GM23338 (cell line): ENCODE data around the gene SMIM44. TPM values are rescaled to one million over a fixed set of nuclear protein-coding genes. Genes with fewer than 3 reads are reported as not detected.

Experiments used
- ATAC-seq: fragments of 200-7000 bp; cut with Tn5 transposase; 3 replicates; pipeline ENCODE4 v1.9.1; 2020
- DNase-seq: peaks from one replicate; pipeline ENCODE4 v3.0.0-alpha.2; 2015; ENCODE audit warnings: low spot score
- H2AFZ ChIP-seq: fragments of 200-600 bp; sonication (generic); 2 replicates; pipeline ENCODE4 v1.8.0; 2016; ENCODE audit warnings: antibody characterized with exemption, mild to moderate bottlenecking, moderate library complexity
- H3F3A ChIP-seq: fragments of 200-600 bp; sonication (generic); replicated peaks from 2 replicates; pipeline ENCODE4 v1.8.0; 2017; ENCODE audit warnings: antibody characterized with exemption, mixed run types, low read depth
- H3K27ac ChIP-seq: fragments of 200-600 bp; sonication (generic); 2 replicates; pipeline ENCODE4 v1.6.1; 2016; ENCODE audit warnings: low read depth
- H3K27me3 ChIP-seq: fragments of 200-600 bp; sonication (generic); 2 replicates; pipeline ENCODE4 v1.8.0; 2016; ENCODE audit warnings: mild to moderate bottlenecking, mixed run types, moderate library complexity; ENCODE audit not compliant: insufficient read depth
- H3K36me3 ChIP-seq: fragments of 200-600 bp; sonication (generic); 2 replicates; pipeline ENCODE4 v1.8.0; 2016; ENCODE audit warnings: mild to moderate bottlenecking; ENCODE audit not compliant: insufficient read depth
- H3K4me1 ChIP-seq: fragments of 200-600 bp; sonication (generic); 2 replicates; pipeline ENCODE4 v1.8.0; 2016; ENCODE audit warnings: mild to moderate bottlenecking, moderate library complexity; ENCODE audit not compliant: insufficient read depth
- H3K4me2 ChIP-seq: fragments of 200-600 bp; sonication (generic); 2 replicates; pipeline ENCODE4 v1.7.1; 2017; ENCODE audit warnings: mixed run types
- H3K4me3 ChIP-seq: fragments of 200-600 bp; sonication (generic); 2 replicates; pipeline ENCODE4 v1.6.1; 2016; ENCODE audit warnings: mixed run types
- H3K79me2 ChIP-seq: fragments of 200-600 bp; sonication (generic); replicated peaks from 2 replicates; pipeline ENCODE4 v1.8.0; 2017; ENCODE audit warnings: mild to moderate bottlenecking; ENCODE audit not compliant: insufficient read depth
- H3K9me2 ChIP-seq: fragments of 200-600 bp; sonication (generic); 2 replicates; pipeline ENCODE4 v1.8.0; 2017; ENCODE audit not compliant: insufficient read depth
- H4K20me1 ChIP-seq: fragments of 200-600 bp; sonication (generic); replicated peaks from 2 replicates; pipeline ENCODE4 v1.8.0; 2017; ENCODE audit warnings: mild to moderate bottlenecking; ENCODE audit not compliant: insufficient read depth
- H3K27ac Mint-ChIP-seq: 2 replicates; pipeline ENCODE4 v1.8.0; 2020; ENCODE audit warnings: inconsistent platforms, mild to moderate bottlenecking, moderate library complexity, mixed read lengths
- H3K27me3 Mint-ChIP-seq: 3 replicates; pipeline ENCODE4 v1.8.0; 2022; ENCODE audit warnings: low read depth, mild to moderate bottlenecking, moderate library complexity, mixed read lengths, inconsistent platforms; ENCODE audit not compliant: insufficient read depth, poor library complexity
- H3K36me3 Mint-ChIP-seq: 3 replicates; pipeline ENCODE4 v1.8.0; 2021; ENCODE audit warnings: low read depth, mild to moderate bottlenecking, inconsistent platforms, moderate library complexity, mixed read lengths
- H3K4me1 Mint-ChIP-seq: 3 replicates; pipeline ENCODE4 v1.8.0; 2020; ENCODE audit warnings: mild to moderate bottlenecking, inconsistent platforms, mixed read lengths
- H3K4me3 Mint-ChIP-seq: 3 replicates; pipeline ENCODE4 v1.8.0; 2021; ENCODE audit warnings: moderate library complexity, mild to moderate bottlenecking, inconsistent platforms, mixed read lengths
- H3K9me3 Mint-ChIP-seq: 3 replicates; pipeline ENCODE4 v1.8.0; 2020; ENCODE audit warnings: moderate library complexity, mild to moderate bottlenecking, inconsistent platforms, mixed read lengths
- CREB1 ChIP-seq: fragments of 250-450 bp; sonication (Bioruptor Pico); IDR thresholded peaks from 2 replicates; pipeline ENCODE4 v1.5.0; 2020; ENCODE audit warnings: low read depth, mild to moderate bottlenecking, moderate library complexity
- EZH2 ChIP-seq: fragments of 200-600 bp; sonication (generic); IDR thresholded peaks from one replicate; pipeline ENCODE4 v1.8.0; 2017; ENCODE audit warnings: antibody characterized with exemption, mild to moderate bottlenecking, low read depth; ENCODE audit not compliant: unreplicated experiment
- EZH2phosphoT487 ChIP-seq: fragments of 200-600 bp; sonication (generic); IDR thresholded peaks from one replicate; pipeline ENCODE4 v1.8.1; 2018; ENCODE audit warnings: antibody characterized with exemption; ENCODE audit not compliant: unreplicated experiment
- POLR2AphosphoS5 ChIP-seq: IDR thresholded peaks from 2 replicates; pipeline ENCODE4 v1.6.1; 2016; ENCODE audit warnings: antibody characterized with exemption, low read depth
- STAT1 ChIP-seq: IDR thresholded peaks from one replicate; pipeline ENCODE4 v1.6.1; 2016; ENCODE audit warnings: antibody characterized with exemption; ENCODE audit not compliant: unreplicated experiment
- ZNF114 ChIP-seq: fragments of 250-450 bp; sonication (Bioruptor Pico); IDR thresholded peaks from 2 replicates; pipeline ENCODE4 v1.5.0; 2020; ENCODE audit warnings: mild to moderate bottlenecking, moderate library complexity
- ZNF331 ChIP-seq: fragments of 250-450 bp; sonication (Bioruptor Pico); IDR thresholded peaks from 2 replicates; pipeline ENCODE4 v1.5.0; 2020; ENCODE audit warnings: low read depth, mild to moderate bottlenecking, moderate library complexity
- polyA plus RNA-seq: library from polyadenylated mRNA; unstranded; fragments of >200 nt; fragmentation: Nextera tagmentation; extraction: Ambion mirVana; gene quantifications from 2 replicates; pipeline ENCODE4 v1.2.1, GENCODE V29; 2016
- total RNA-seq: library from RNA; depleted of rRNA; stranded (reverse); fragments of >200 nt; shearing (Covaris generic); gene quantifications from 2 replicates; pipeline ENCODE4 v1.2.3, GENCODE V29; 2014
- TF ChIP-seq, protein P1 (sequence below): fragments of 250-450 bp; sonication (Bioruptor Pico); IDR thresholded peaks from 2 replicates; pipeline ENCODE4 v1.5.0; 2020; ENCODE audit warnings: mild to moderate bottlenecking, moderate library complexity
- TF ChIP-seq, protein P2 (sequence below): IDR thresholded peaks from 2 replicates; pipeline ENCODE4 v1.6.1; 2016; ENCODE audit warnings: antibody characterized with exemption

The SMIM44 gene
- total and polyA plus RNA-seq, 2 experiments from 2014 or later, result not detected

DNA sequence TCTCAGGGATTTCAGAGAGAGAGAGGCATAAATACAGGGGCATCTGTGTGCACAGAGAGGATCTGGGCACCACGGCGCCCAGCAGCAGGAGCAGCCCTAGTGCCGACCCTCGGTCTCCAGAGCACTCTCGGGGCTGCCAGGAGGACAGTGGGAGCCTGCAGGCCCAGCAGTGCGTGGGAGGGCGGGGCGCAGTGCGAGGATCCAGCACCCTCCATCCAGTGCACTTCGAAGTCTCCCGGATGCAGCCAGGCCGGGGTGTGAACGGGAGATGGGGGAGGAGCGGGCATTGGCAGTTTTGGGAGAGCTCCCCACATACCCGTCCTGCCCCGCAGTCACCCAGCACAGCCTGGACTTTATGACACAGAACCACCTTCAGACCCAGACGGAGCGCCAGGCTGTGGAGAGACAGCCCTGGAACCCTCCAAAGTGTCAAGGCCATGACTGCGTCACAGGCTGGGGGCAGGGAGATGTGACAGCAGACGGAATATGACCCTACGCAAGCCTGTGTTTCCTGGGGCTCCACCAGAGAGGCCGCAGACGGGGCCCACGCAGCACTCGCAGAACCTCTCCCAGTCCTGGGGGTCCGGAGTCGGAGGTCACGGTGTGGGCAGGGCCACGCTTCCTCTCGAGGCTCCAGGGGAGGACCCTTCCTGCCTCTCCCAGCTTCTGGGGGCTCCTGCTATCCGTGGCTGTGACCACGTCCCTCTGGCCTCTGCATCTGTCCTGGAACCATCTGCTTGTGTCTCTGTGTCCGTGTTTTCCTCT, 41.0 kb upstream of the SMIM44 start:
- Histone ChIP-seq H4K20me1 (no peaks in the 10 kb centered on the region; the same call in 1 of the 2 replicates), H2AFZ (no peak overlapping the region), H3K4me1 (peaks cover 2% of the 10 kb centered on the region; the same call in 1 of the 2 replicates), H3K4me2 (no peak overlapping the region), H3K27ac (no peak overlapping the region), H3K27me3 (no peaks in the 10 kb centered on the region), H3K79me2 (peaks cover 10% of the 10 kb centered on the region; the same call in 1 of the 2 replicates), H3K9me2 (no peaks in the 10 kb centered on the region), H3K4me3 (no peak overlapping the region), H3F3A (no peaks in the 10 kb centered on the region), H3K36me3 (no peaks in the 10 kb centered on the region)
- DNase-seq (no peak), ATAC-seq (no peak)
- TF ChIP-seq, protein P1, sequence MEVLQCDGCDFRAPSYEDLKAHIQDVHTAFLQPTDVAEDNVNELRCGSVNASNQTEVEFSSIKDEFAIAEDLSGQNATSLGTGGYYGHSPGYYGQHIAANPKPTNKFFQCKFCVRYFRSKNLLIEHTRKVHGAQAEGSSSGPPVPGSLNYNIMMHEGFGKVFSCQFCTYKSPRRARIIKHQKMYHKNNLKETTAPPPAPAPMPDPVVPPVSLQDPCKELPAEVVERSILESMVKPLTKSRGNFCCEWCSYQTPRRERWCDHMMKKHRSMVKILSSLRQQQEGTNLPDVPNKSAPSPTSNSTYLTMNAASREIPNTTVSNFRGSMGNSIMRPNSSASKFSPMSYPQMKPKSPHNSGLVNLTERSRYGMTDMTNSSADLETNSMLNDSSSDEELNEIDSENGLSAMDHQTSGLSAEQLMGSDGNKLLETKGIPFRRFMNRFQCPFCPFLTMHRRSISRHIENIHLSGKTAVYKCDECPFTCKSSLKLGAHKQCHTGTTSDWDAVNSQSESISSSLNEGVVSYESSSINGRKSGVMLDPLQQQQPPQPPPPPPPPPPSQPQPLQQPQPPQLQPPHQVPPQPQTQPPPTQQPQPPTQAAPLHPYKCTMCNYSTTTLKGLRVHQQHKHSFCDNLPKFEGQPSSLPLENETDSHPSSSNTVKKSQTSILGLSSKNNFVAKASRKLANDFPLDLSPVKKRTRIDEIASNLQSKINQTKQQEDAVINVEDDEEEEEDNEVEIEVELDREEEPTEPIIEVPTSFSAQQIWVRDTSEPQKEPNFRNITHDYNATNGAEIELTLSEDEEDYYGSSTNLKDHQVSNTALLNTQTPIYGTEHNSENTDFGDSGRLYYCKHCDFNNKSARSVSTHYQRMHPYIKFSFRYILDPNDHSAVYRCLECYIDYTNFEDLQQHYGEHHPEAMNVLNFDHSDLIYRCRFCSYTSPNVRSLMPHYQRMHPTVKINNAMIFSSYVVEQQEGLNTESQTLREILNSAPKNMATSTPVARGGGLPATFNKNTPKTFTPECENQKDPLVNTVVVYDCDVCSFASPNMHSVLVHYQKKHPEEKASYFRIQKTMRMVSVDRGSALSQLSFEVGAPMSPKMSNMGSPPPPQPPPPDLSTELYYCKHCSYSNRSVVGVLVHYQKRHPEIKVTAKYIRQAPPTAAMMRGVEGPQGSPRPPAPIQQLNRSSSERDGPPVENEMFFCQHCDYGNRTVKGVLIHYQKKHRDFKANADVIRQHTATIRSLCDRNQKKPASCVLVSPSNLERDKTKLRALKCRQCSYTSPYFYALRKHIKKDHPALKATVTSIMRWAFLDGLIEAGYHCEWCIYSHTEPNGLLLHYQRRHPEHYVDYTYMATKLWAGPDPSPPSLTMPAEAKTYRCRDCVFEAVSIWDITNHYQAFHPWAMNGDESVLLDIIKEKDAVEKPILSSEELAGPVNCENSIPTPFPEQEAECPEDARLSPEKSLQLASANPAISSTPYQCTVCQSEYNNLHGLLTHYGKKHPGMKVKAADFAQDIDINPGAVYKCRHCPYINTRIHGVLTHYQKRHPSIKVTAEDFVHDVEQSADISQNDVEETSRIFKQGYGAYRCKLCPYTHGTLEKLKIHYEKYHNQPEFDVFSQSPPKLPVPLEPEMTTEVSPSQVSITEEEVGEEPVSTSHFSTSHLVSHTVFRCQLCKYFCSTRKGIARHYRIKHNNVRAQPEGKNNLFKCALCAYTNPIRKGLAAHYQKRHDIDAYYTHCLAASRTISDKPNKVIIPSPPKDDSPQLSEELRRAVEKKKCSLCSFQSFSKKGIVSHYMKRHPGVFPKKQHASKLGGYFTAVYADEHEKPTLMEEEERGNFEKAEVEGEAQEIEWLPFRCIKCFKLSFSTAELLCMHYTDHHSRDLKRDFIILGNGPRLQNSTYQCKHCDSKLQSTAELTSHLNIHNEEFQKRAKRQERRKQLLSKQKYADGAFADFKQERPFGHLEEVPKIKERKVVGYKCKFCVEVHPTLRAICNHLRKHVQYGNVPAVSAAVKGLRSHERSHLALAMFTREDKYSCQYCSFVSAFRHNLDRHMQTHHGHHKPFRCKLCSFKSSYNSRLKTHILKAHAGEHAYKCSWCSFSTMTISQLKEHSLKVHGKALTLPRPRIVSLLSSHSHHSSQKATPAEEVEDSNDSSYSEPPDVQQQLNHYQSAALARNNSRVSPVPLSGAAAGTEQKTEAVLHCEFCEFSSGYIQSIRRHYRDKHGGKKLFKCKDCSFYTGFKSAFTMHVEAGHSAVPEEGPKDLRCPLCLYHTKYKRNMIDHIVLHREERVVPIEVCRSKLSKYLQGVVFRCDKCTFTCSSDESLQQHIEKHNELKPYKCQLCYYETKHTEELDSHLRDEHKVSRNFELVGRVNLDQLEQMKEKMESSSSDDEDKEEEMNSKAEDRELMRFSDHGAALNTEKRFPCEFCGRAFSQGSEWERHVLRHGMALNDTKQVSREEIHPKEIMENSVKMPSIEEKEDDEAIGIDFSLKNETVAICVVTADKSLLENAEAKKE (CRISPR knock-in tag), result no peak
- Mint-ChIP-seq H3K4me3 (no peak overlapping the region), H3K27ac (0 out of 2 replicates have a peak overlapping the region, but pooled peaks have one; percentile 48), H3K27me3 (peaks cover 9% of the 10 kb centered on the region), H3K9me3 (no peaks in the 10 kb centered on the region; the same call in 2 of the 3 replicates), H3K4me1 (peaks cover 12% of the 10 kb centered on the region), H3K36me3 (peaks cover 12% of the 10 kb centered on the region)

DNA sequence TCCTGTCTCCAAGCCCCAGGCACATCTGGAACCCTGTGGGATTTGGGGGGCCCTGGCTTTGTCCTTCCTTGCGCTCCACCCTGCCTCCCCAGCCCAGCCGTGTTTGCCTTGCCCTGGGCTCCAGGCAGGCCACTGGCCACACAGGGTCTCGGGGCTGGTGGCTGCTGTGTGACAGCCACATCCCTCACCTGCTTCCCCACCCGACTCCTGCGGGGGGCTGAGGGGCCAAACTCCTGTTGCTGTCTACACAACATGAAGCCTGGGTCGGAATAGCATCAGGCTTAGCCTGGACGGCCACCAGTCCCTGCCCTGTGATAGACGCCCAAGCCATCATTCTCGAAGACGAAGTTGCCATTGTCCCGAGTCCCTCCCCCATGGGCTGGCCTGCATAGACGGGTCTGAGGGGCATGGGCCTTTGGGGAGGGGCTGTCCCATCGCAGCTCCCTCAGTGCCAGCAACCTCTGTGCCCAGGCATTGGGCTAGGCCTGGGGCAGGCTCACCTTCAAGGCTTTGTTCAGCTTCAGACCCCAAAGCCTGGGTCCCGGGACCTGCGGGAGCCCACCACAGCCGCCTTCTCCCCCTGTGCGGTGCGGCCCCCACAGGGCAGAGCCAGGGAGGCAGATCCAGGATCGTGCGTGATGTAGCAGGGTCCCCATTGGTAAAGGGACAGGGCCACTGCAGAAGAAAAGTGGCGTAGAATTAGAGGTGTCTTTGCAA, 40.3 kb upstream of the SMIM44 start:
- H3K27ac Mint-ChIP-seq, result 0 out of 2 replicates have a peak overlapping the region, but pooled peaks have one; percentile 48
- peaks cover 12% of the 10 kb centered on the region for H3K36me3 Mint-ChIP-seq
- no peak for ATAC-seq

More for the DNA sequence above, 40.3 kb upstream of the SMIM44 start:
- Histone ChIP-seq H3K4me2 (no peak overlapping the region), H3F3A (no peaks in the 10 kb centered on the region), H3K79me2 (peaks cover 18% of the 10 kb centered on the region), H3K27ac (no peak overlapping the region), H2AFZ (no peak overlapping the region), H3K27me3 (no peaks in the 10 kb centered on the region), H3K4me3 (no peak overlapping the region), H3K4me1 (peaks cover 9% of the 10 kb centered on the region), H3K9me2 (no peaks in the 10 kb centered on the region), H3K36me3 (no peaks in the 10 kb centered on the region), H4K20me1 (no peaks in the 10 kb centered on the region; the same call in 1 of the 2 replicates)
- Mint-ChIP-seq H3K4me3 (no peak overlapping the region), H3K27me3 (peaks cover 11% of the 10 kb centered on the region), H3K9me3 (no peaks in the 10 kb centered on the region; the same call in 2 of the 3 replicates), H3K4me1 (peaks cover 18% of the 10 kb centered on the region)
- DNase-seq, result no peak
- TF ChIP-seq ZNF331 (CRISPR knock-in tag) (no peak), ZNF114 (CRISPR knock-in tag) (no peak), STAT1 (no peak), EZH2 (no peak), POLR2AphosphoS5 (no peak), EZH2phosphoT487 (no peak), CREB1 (CRISPR knock-in tag) (no peak)
- TF ChIP-seq, protein P2, sequence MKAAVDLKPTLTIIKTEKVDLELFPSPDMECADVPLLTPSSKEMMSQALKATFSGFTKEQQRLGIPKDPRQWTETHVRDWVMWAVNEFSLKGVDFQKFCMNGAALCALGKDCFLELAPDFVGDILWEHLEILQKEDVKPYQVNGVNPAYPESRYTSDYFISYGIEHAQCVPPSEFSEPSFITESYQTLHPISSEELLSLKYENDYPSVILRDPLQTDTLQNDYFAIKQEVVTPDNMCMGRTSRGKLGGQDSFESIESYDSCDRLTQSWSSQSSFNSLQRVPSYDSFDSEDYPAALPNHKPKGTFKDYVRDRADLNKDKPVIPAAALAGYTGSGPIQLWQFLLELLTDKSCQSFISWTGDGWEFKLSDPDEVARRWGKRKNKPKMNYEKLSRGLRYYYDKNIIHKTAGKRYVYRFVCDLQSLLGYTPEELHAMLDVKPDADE, result no peak
